H1 (cell line): ENCODE measurements around the gene BAZ2A. TPM values are rescaled to one million over a fixed set of nuclear protein-coding genes. Genes with fewer than 3 reads are reported as not detected.

Experiments
- CTCF ChIA-PET: fragments of 300-600 bp; sonication (Branson Sonifier 250); formaldehyde crosslinking; loops from one replicate; lab custom pipeline; 2021; ENCODE audit not compliant: partially characterized antibody; lab: Charles Lee
- POLR2A ChIA-PET: fragments of 300-600 bp; sonication (Branson Sonifier 250); formaldehyde crosslinking; loops from one replicate; lab custom pipeline; 2021; ENCODE audit warnings: inconsistent platforms; ENCODE audit not compliant: partially characterized antibody; lab: Charles Lee
- DNase-seq, 2 experiments: peaks; one replicate each; pipeline versions ENCODE4 v3.0.0 to v3.0.0-alpha.2; 2010 to 2022; ENCODE audit warnings: low spot score in 2 of 2, low read depth in 1 of 2, mixed read lengths in 1 of 2
- FAIRE-seq: peaks from 2 replicates; lab custom pipeline; 2011; peaks lifted over from hg19 to GRCh38; lab: Jason Lieb, UNC
- H2AFZ ChIP-seq: 2 replicates; pipeline ENCODE4 v1.8.1; 2012; ENCODE audit warnings: low read length, inconsistent platforms
- H2AK5ac ChIP-seq: 2 replicates; pipeline ENCODE4 v1.6.1; 2013; ENCODE audit warnings: low read depth, low read length
- H2BK120ac ChIP-seq: replicated peaks from 2 replicates; pipeline ENCODE3; 2013; ENCODE audit warnings: low read depth, low read length, inconsistent platforms
- H2BK12ac ChIP-seq: 2 replicates; pipeline ENCODE4 v1.6.1; 2013; ENCODE audit warnings: low read depth, low read length
- H2BK15ac ChIP-seq: 2 replicates; pipeline ENCODE4 v1.6.1; 2013; ENCODE audit warnings: low read length
- H2BK20ac ChIP-seq: 2 replicates; pipeline ENCODE4 v1.6.1; 2013; ENCODE audit warnings: low read length
- H2BK5ac ChIP-seq: 2 replicates; pipeline ENCODE4 v1.6.1; 2013; ENCODE audit warnings: low read depth, low read length
- H3K14ac ChIP-seq: 2 replicates; pipeline ENCODE4 v1.6.1; 2013; ENCODE audit warnings: inconsistent platforms; ENCODE audit not compliant: insufficient read length
- H3K18ac ChIP-seq: 2 replicates; pipeline ENCODE4 v1.6.1; 2013; ENCODE audit warnings: low read length; ENCODE audit errors: extremely low read depth
- H3K23ac ChIP-seq: 2 replicates; pipeline ENCODE4 v1.6.1; 2013; ENCODE audit warnings: inconsistent platforms; ENCODE audit not compliant: insufficient read length
- H3K23me2 ChIP-seq: 2 replicates; pipeline ENCODE4 v1.6.1; 2013; ENCODE audit warnings: low read depth, low read length
- H3K27ac ChIP-seq: 2 replicates; pipeline ENCODE4 v1.6.1; 2011; ENCODE audit warnings: low read depth, low read length, inconsistent platforms
- H3K27me3 ChIP-seq, 4 experiments: replicated peaks in 1 of 4; 1 replicate in 1 of 4; 2 replicates in 3 of 4; pipeline versions ENCODE4 v1.6.1 to v1.8.1; 2011 to 2013; ENCODE audit warnings: low read length in 3 of 4, mild to moderate bottlenecking in 3 of 4, inconsistent platforms in 2 of 4, mixed read lengths in 2 of 4, moderate library complexity in 1 of 4; ENCODE audit not compliant: control insufficient read depth in 3 of 4, insufficient read depth in 3 of 4; ENCODE audit errors: extremely low read depth in 1 of 4
- H3K36me3 ChIP-seq, 4 experiments: 2 replicates each; pipeline versions ENCODE4 v1.6.1 to v1.8.1; 2011 to 2013; ENCODE audit warnings: mild to moderate bottlenecking in 4 of 4, low read length in 3 of 4, moderate library complexity in 2 of 4, control low read depth in 1 of 4, inconsistent platforms in 1 of 4; ENCODE audit not compliant: insufficient read depth in 4 of 4, control insufficient read depth in 2 of 4
- H3K4ac ChIP-seq: replicated peaks from 2 replicates; pipeline ENCODE3; 2013; ENCODE audit warnings: low read length, low read depth, mixed read lengths, inconsistent platforms; ENCODE audit not compliant: insufficient read length
- H3K4me1 ChIP-seq, 4 experiments: replicated peaks in 1 of 4; 1 replicate in 1 of 4; 2 replicates in 3 of 4; pipeline versions ENCODE4 v1.6.1 to v1.8.1; 2011 to 2013; ENCODE audit warnings: low read length in 3 of 4, inconsistent platforms in 2 of 4, mixed read lengths in 1 of 4; ENCODE audit not compliant: insufficient read depth in 4 of 4, control insufficient read depth in 3 of 4
- H3K4me2 ChIP-seq, 2 experiments: 2 replicates each; pipeline versions ENCODE4 v1.6.1 to v1.8.1; 2011 to 2013; ENCODE audit warnings: low read depth in 2 of 2, low read length in 2 of 2, control low read depth in 1 of 2, inconsistent platforms in 1 of 2, mild to moderate bottlenecking in 1 of 2; ENCODE audit not compliant: insufficient read depth in 1 of 2
- H3K4me3 ChIP-seq, 4 experiments: fragments of 200-600, 300-600 bp in 1 of 4; sonication (generic), shearing (Covaris generic), sonication (Bioruptor Twin) in 1 of 4; 2 replicates each; pipeline versions ENCODE4 v1.5.1 to v1.8.1; 2011 to 2016; ENCODE audit warnings: low read length in 4 of 4, low read depth in 3 of 4, control low read depth in 2 of 4, inconsistent platforms in 2 of 4, mild to moderate bottlenecking in 2 of 4, mixed read lengths in 1 of 4, moderate library complexity in 1 of 4; ENCODE audit not compliant: insufficient read depth in 2 of 4; ENCODE audit errors: extremely low read depth in 1 of 4
- H3K56ac ChIP-seq: replicated peaks from 2 replicates; pipeline ENCODE3; 2013; ENCODE audit warnings: low read depth, mild to moderate bottlenecking, mixed read lengths, low read length, inconsistent platforms; ENCODE audit not compliant: insufficient read length
- H3K79me1 ChIP-seq: 2 replicates; pipeline ENCODE4 v1.6.1; 2013; ENCODE audit warnings: low read depth, low read length, control low read depth
- H3K79me2 ChIP-seq, 2 experiments: 2 replicates each; pipeline versions ENCODE4 v1.6.1 to v1.8.1; 2012 to 2013; ENCODE audit warnings: low read length in 2 of 2, mild to moderate bottlenecking in 2 of 2, inconsistent platforms in 1 of 2; ENCODE audit not compliant: insufficient read depth in 2 of 2, control insufficient read depth in 1 of 2
- H3K9ac ChIP-seq, 4 experiments: replicated peaks in 1 of 4; 1 replicate in 1 of 4; 2 replicates in 3 of 4; pipeline versions ENCODE4 v1.6.1 to v1.8.1; 2011 to 2013; ENCODE audit warnings: low read depth in 3 of 4, low read length in 3 of 4, control low read depth in 2 of 4, mild to moderate bottlenecking in 2 of 4, moderate library complexity in 2 of 4, inconsistent platforms in 1 of 4; ENCODE audit errors: extremely low read depth in 1 of 4
- H3K9me3 ChIP-seq, 2 experiments: 2 replicates each; pipeline versions ENCODE4 v1.6.1 to v1.8.1; 2012 to 2013; ENCODE audit warnings: mild to moderate bottlenecking in 2 of 2, moderate library complexity in 2 of 2, control low read depth in 1 of 2, inconsistent platforms in 1 of 2, low read depth in 1 of 2, low read length in 1 of 2, mixed read lengths in 1 of 2; ENCODE audit not compliant: insufficient read depth in 2 of 2
- H4K20me1 ChIP-seq, 2 experiments: replicated peaks in 1 of 2; 2 replicates each; pipeline versions ENCODE3 to v1.8.1; 2011 to 2013; ENCODE audit warnings: inconsistent platforms in 2 of 2, low read length in 2 of 2, mild to moderate bottlenecking in 1 of 2; ENCODE audit not compliant: insufficient read depth in 2 of 2, control insufficient read depth in 1 of 2
- H4K5ac ChIP-seq: 2 replicates; pipeline ENCODE4 v1.6.1; 2013; ENCODE audit warnings: low read length, low read depth, mixed read lengths, inconsistent platforms; ENCODE audit not compliant: insufficient read length
- H4K8ac ChIP-seq: 2 replicates; pipeline ENCODE4 v1.8.0; 2013; ENCODE audit warnings: mild to moderate bottlenecking, moderate library complexity, low read length, inconsistent platforms; ENCODE audit not compliant: insufficient read depth; ENCODE audit errors: extremely low read depth
- H4K91ac ChIP-seq: replicated peaks from 2 replicates; pipeline ENCODE3; 2013; ENCODE audit warnings: low read length, mixed read lengths, inconsistent platforms; ENCODE audit not compliant: insufficient read length
- CREB1 ChIP-seq: IDR thresholded peaks from 2 replicates; pipeline ENCODE4 v1.6.1; 2012; ENCODE audit warnings: inconsistent platforms
- GTF2F1 ChIP-seq: IDR thresholded peaks from 2 replicates; pipeline ENCODE4 v1.6.1; 2012; ENCODE audit warnings: low read depth, low read length, improper control_type of control experiment, borderline replicate concordance
- RNF2 ChIP-seq: fragments of 200-900, 300-1000 bp; sonication (generic); IDR thresholded peaks from 2 replicates; pipeline ENCODE4 v1.7.1; 2016; ENCODE audit warnings: borderline replicate concordance, low read depth, mild to moderate bottlenecking, antibody characterized with exemption, low read length; ENCODE audit not compliant: poor library complexity, severe bottlenecking; ENCODE audit errors: missing control alignments
- SAP30 ChIP-seq: fragments of 300-600 bp; sonication (generic); IDR thresholded peaks from 2 replicates; pipeline ENCODE4 v1.7.1; 2012; ENCODE audit warnings: low read length, moderate library complexity, mild to moderate bottlenecking, inconsistent platforms; ENCODE audit not compliant: insufficient read depth, insufficient replicate concordance
- SIN3A ChIP-seq, 2 experiments: IDR thresholded peaks in 1 of 2; conservative IDR thresholded peaks in 1 of 2; 2 replicates each; pipeline ENCODE4 v1.6.1; 2011 to 2012; ENCODE audit warnings: low read length in 2 of 2, improper control_type of control experiment in 1 of 2, low read depth in 1 of 2, mild to moderate bottlenecking in 1 of 2
- whole genome bisulfite sequencing, 2 experiments: shearing (Covaris generic) in 1 of 2; methylation state at CpG; one replicate each; pipeline versions ENCODE4 v1.1.6 to v1.1.7; 2013 to 2015; ENCODE audit warnings: low lambda C conversion rate in 2 of 2, mixed read lengths in 2 of 2, inconsistent platforms in 1 of 2, low coverage in 1 of 2, missing lambda C conversion rate in 1 of 2; ENCODE audit not compliant: insufficient replicate concordance in 2 of 2, insufficient coverage in 1 of 2, insufficient read length in 1 of 2; ENCODE audit errors: extremely low coverage in 1 of 2, missing lambda C conversion rate in 1 of 2; 5-methylcytosine and 5-hydroxymethylcytosine counted together
- polyA plus RNA-seq, 7 experiments: library from polyadenylated mRNA; depleted of rRNA in 3 of 7; stranded (reverse) in 5 of 7; unstranded in 2 of 7; fragments of >200 nt in 5 of 7; fragments of 200-250 nt in 2 of 7; gene quantifications; 1 replicate in 5 of 7; 2 replicates in 1 of 7; 4 replicates in 1 of 7; pipeline versions ENCODE4 v1.2.1 to v1.2.3, GENCODE V29; 2011 to 2013; ENCODE audit warnings: missing spikeins in 2 of 7, mixed read lengths in 2 of 7
- total RNA-seq: library from RNA; stranded (reverse); fragmentation: NEBNext Ultra II Directional; extraction: Animal tissue kit (Norgen Biotek cat#: 25700); gene quantifications from 2 replicates; pipeline ENCODE4 v1.2.1, GENCODE V29; 2021
- TF ChIP-seq, protein P1 (sequence below): IDR thresholded peaks from 2 replicates; pipeline ENCODE4 v1.6.1; 2012; ENCODE audit warnings: inconsistent platforms
- TF ChIP-seq, protein P2 (sequence below): IDR thresholded peaks from 2 replicates; pipeline ENCODE4 v1.6.1; 2012; ENCODE audit warnings: low read length, inconsistent platforms

Gene BAZ2A
- total and polyA plus RNA-seq, 2 of the 8 experiments (the other 6 are each of a cell fraction or from before 2014, with no cell fraction given): 52.0 to 110 TPM

DNA sequence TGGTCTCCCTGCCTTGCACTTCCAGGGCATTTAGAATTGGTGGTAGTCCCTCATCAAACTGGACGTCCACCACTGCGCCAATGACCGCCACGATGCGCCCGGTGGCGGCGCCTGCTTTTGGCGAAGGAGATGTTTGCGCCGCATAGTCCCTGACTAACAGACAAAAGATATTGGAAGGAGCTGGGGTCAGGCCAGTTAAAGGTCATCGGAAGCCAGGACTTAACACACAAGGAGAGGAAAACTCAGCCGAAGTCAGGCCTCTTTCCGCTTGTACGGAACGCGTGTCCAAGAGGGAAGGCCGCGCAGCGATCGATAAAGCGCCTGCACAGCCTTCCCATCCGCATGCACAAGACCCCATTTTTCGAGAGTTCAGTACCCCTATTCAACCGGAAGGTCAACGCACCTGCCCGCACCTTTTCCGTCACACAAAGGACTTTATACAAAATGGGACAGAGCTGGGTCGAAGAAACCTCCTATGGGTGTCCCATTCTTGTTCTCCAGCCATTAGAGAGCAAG lies 15.1 kb upstream of the BAZ2A start:
- 2% methylated on average over 29 of the region's 29 CpGs; no CpG with 5 or more reads in 1 of the 2 experiments for WGBS, 2 experiments
- H3K14ac ChIP-seq: peak overlapping the region; percentile 68

More for the DNA sequence above, 15.1 kb upstream of the BAZ2A start:
- Histone ChIP-seq H2BK5ac (peak overlapping the region; percentile 94), H3K36me3 (peaks cover 24 to 47% (median 34%) of the 10 kb centered on the region in 4 experiments), H2BK15ac (no peak overlapping the region), H3K4me2 (peak overlapping the region; percentile 61 to 82), H3K79me2 (peaks cover 14 to 34% of the 10 kb centered on the region in 2 experiments), H2BK120ac (no peak overlapping the region), H3K4me1 (no peaks in the 10 kb centered on the region), H3K9ac (peak overlapping the region; percentile 89 to 97 (median 93)), H4K5ac (peak overlapping the region; percentile 16), H3K23me2 (peaks cover 8% of the 10 kb centered on the region; the same call in 1 of the 2 replicates), H3K27me3 (no peaks in the 10 kb centered on the region), H3K9me3 (no peaks in the 10 kb centered on the region), H3K23ac (no peak overlapping the region), H3K56ac (peak overlapping the region; percentile 82), H3K4ac (peak overlapping the region; percentile 41), H4K8ac (peak overlapping the region; percentile 97; the same call in 1 of the 2 replicates), H4K20me1 (peaks cover 9 to 15% of the 10 kb centered on the region in 2 experiments), H4K91ac (peak overlapping the region; percentile 75), H2AFZ (no peak overlapping the region), H3K79me1 (peaks cover 2% of the 10 kb centered on the region), H2AK5ac (peak overlapping the region; percentile 71; the same call in 1 of the 2 replicates), H3K27ac (peak overlapping the region; percentile 95), H3K4me3 (peak overlapping the region; percentile 90 to 99 (median 97)), H3K18ac (peak overlapping the region; percentile 81), H2BK20ac (no peak overlapping the region), H2BK12ac (peak overlapping the region; percentile 60; the same call in 1 of the 2 replicates)
- ChIA-PET POLR2A (interaction anchor here (0.7 to 10.3 kb wide), 17 partner anchors 11 to 185 kb away, joined by 3 to 130 read pairs (median 5); partner anchors contain the start of genes BAZ2A, NACA and PTGES3), CTCF (interaction anchor here (0.5 to 4.3 kb wide), 4 partner anchors 9 to 780 kb away, joined by 3 to 29 read pairs (median 4); no protein-coding TSS in a partner anchor)
- DNase-seq (no peak), FAIRE-seq (no peak)
- peak; percentile 80 for TF ChIP-seq CREB1
- no peak for TF ChIP-seq GTF2F1
- TF ChIP-seq RNF2: no peak
- peak in 1 of 2 experiments; percentile 54; a peak in 2 of 4 replicates for TF ChIP-seq SIN3A (conservative IDR thresholded peaks at IDR 0.05 in 1 of 2, IDR thresholded peaks at IDR 0.05 in 1 of 2; ENCODE audit: low read depth in 1 of 2, low read length in 2 of 2)
- TF ChIP-seq, protein P1, sequence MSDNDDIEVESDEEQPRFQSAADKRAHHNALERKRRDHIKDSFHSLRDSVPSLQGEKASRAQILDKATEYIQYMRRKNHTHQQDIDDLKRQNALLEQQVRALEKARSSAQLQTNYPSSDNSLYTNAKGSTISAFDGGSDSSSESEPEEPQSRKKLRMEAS: peak; percentile 31; the same call in 1 of the 2 replicates
- TF ChIP-seq, protein P2, sequence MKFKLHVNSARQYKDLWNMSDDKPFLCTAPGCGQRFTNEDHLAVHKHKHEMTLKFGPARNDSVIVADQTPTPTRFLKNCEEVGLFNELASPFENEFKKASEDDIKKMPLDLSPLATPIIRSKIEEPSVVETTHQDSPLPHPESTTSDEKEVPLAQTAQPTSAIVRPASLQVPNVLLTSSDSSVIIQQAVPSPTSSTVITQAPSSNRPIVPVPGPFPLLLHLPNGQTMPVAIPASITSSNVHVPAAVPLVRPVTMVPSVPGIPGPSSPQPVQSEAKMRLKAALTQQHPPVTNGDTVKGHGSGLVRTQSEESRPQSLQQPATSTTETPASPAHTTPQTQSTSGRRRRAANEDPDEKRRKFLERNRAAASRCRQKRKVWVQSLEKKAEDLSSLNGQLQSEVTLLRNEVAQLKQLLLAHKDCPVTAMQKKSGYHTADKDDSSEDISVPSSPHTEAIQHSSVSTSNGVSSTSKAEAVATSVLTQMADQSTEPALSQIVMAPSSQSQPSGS: peak; percentile 10; the same call in 1 of the 2 replicates
- peak; percentile 88 for TF ChIP-seq SAP30
